Germinal center (tissue), 1 donor: ENCODE results near the gene EN2.

ENCODE experiments used
- DNase-seq: peaks from one replicate; pipeline ENCODE4 v3.0.0; 2012; ENCODE audit warnings: mixed read lengths, low spot score

EN2 gene

GRCh38 chr7:155450970-155451801, 6.7 kb upstream of the EN2 start:
- DNase-seq: no peak

- no peak for DNase-seq
These were observed 6.1 kb upstream of the EN2 start for GRCh38 chr7:155451840-155452239.

- DNase-seq: no peak
These were observed 5.2 kb upstream of the EN2 start for GRCh38 chr7:155452505-155453295.

- no peak for DNase-seq
These were observed 4.4 kb upstream of the EN2 start for GRCh38 chr7:155453296-155454182.

DNA sequence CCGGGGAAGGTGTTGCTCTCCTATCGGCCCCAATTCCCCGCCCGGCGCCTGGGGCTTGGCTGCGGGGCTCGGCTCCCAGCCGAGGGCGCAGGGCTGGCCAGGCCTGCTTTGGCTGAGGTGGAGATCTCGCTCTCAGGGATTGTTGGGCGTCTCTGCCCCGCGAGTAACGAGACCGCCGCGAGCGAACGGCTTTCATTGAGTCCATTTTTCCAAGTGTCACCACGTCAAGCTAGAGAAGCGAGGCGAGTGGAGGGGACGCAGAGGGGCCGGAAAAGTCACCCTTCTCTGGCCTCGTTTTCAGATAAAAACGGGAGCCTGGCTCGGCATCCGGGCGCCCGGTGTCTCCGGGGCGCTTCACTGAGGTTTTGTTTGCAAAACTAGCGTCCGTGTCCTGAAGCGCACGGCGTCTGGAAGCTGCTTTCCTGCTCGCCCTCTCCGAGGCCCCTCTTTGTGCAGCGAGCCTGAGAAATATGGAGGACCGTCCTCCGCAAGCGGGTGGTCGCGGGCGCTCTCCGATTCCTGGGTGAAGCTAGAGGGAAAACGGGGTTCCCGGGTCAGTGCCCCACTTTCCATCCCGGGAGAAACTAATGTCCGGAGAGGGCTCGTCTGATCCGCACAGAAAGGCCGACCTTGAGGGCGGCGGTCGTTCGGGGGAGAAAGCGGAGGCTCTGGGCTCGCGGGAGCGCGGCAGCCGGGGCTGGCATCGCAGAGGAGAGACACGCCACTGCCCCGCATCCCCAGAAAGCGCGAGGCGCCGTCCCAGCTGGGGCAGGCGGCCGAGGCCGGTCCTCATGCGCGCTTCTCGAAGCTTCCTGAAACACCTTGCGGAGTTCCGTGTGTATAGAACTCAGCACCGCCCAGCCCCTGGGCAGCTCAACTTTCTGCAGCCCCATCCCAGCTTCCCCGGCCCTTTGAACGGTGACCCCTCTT, 3.5 kb upstream of the EN2 start:
- no peak for DNase-seq

DNA sequence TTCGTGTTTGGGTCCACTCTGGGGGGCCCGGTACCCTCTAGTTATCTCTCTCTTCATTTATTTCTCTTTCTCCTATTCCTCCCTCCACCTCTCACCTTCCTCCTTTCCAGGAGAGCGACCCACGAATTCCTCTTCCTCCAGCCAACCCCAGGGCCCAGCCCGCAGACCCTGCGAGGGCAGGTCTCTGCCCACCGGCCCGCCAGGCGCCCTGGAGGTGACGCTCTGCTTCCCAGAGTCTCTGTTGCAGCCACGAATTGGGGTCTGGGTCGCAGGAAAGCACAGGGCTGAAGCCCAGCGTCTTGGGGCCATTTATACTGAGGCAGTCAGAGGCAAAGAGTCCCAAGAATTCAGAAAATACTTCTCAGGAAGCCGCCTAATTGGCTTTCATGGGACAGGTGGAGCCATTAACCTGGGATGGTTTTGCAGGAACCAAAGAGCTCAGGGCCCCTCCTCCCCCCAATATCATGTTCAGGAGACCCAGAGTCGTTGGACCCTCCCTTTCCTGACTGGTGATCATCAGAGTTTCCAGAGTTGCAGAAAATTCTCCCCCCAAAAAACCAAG, 2.7 kb upstream of the EN2 start:
- no peak for DNase-seq

DNA sequence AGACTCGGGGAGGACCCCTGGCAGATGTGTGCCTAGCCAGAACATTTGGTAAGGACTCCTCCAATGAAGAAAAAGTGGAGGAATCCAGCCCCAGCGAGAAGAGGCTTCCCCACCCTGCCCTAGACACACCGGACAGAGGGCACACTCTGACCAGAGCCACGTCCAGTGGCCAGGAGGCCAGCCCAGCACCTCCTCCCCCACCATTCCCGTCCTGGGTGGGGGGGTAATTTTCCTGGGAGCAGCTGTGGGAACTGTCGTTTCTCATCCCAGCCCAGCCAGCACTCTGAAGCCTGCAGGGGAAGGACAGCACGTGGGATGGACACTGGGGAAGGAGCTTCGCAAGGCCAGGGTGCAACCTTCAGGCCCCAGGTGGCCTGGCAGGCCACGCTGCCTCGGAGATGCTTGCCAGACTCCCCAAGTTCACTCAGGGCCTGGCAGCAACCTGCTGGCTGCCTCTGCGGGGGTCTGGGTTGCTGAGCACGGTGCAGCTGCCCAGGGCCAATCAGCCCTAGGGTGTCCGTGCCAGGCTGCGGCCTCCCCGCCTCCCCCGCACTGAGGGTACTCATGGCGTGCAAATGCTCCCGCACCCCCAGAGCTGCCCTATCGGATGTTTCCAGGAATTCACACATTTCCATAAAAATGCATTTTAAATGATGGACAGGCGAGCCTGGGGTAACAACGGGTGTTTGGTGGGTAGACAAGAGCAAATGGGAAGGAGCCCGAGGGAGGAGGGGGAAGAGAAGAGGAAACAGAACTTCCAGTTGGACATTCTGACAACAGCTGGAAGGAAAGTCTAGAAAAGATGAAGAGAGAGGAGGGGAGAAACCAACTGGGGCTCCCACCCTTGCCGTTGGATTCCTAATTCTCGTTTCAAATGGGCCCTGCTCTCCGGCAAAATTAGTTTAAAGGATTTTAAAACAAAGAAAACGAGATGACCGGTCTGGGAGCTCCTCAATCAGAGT, 1.9 kb upstream of the EN2 start:
- DNase-seq: no peak

DNA sequence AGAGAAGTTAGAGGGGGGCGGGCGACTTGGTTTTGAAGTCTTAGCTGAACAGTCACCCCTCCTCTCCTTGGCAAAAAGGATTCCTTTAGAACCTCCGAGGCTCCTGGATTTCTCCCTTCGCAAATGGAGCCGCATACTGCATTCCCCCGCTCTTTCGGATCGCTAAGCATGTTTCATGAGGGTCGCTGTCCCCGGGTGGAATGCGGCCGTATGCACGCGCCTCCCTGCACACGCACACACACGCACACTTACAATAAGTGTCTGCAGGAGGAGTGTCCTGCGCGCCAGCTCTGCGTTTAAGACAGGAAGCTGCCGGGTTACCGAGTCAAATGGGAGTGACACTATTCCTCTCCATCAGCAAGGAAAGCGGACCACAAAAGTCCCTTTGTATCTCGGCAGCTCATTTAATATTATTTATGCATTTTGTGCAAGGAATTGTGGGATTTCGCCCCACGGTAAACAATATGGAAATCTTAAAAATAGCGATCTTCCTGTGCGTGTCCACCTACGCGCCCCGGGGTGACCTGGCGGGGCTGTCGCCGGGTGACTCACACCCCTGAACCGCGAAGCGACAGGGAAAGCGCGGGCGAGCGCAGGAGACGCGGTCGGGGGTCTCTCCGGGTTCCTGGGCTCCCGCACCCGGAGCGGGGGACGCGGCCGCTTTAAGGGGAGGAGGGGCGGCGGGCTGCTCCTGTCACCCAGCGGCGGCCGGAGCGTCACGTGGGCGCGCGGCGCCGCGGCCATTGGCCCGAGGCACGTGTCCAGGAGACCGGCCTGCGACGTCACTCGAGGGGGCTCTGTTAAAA, 988 bp upstream of the EN2 start:
- no peak for DNase-seq

- no peak for DNase-seq
These were observed 302 bp upstream of the EN2 start for GRCh38 chr7:155457544-155458110.

GRCh38 chr7:155458878-155459699, 1.2 kb downstream of the EN2 start:
- DNase-seq: no peak

DNA sequence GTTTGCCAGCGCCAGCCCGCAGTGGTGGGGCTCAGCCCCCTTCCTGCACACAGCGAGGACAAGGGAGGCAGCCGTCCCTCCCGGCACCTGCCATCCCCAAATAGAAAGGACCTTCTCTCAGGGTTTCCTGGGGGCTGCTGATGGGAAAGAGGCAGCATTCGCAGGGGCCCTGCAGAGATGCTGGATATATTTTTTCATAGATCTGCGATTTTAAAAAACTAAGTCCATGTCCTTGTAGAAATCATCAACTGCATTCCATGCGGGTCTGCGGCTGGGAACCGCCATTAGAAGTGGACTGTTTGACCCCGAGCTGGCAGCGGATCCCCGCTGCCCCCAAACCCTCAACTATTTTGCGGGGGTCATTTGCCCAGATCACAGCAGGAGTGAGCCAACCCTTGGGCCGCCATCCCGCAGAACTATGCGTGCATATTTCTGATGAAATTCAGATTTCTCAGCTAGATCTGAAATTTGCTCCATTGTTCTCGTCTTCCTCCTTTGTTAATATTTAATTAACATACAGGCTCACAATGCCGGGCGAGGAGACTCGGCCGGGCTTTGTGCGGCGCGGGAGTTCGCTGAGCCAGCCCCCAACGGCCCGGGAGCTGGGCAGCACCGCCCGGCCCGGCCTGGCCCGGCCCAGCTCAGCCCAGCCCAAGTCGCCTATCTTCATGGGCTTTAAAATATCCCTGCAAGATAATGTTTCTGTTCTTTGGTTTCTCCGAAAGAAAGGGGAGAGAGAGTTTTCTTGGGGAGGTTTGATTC, 2.0 kb downstream of the EN2 start:
- DNase-seq: no peak

DNA sequence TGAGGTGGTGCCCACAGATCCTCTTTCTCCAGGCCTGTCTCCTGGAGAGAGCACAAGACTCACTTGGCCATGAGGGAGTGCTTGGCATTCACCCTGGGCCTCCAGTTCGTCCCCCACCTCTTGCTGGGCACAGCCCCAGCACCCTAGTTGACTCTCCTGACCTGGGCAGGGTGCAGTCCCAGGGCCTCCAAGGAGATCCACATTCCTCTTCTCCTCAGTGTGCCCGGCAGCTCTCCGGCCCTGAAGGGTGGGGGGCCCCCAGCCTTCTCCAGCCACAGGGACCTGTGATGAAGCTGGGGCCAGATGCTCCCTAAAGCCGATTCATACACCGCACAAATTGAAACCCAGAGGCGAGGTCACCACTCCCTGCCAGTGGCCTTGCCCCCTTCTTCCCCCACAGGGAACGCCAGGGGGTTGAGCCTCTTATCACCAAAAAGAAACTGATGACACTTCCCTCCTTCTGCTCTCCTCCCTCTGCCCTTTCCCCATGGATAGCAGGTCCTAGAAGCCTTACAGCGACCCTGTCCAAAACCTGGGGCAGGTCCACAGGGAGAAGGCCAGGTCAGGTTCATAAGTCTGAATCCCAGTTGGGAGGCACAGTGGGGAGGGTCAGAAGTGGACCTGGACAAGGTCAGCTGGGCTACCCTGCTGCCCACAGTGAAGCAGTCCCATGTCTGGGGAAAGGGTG, 3.1 kb downstream of the EN2 start:
- DNase-seq: no peak

GRCh38 chr7:155461631-155462030, 3.7 kb downstream of the EN2 start:
- no peak for DNase-seq

GRCh38 chr7:155462163-155462735, 4.3 kb downstream of the EN2 start:
- DNase-seq: no peak

DNA sequence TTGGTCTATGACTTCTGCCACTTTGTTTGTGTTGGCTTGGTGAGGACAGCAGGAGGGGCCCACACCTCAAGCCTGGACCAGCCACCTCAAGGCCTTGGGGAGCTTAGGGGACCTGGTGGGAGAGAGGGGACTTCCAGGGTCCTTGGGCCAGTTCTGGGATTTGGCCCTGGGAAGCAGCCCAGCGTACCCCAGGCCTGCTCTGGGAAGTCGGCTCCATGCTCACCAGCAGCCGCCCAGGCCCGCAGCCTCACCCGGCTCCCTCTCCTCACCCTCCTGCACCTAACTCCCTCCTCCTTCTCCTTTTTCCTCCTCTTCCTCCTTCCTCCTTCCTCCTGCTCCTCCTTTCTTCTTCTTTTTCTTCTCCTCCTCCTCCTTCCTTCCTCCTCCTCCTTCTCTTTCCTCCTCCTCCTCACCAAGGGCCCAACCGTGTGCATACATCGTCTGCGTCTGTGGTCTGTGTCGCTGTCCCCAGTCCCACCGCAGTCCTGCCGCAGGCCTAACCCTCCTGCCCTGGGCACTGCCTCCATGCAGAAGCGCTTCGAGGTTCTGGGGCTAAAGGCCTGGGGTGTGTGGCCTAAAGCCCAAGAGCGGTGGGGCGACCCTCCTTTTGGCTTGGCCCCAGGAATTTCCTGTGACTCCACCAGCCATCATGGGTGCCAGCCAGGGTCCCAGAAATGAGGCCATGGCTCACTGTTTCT, 5.3 kb downstream of the EN2 start:
- DNase-seq: no peak
